NCI-H1048 (cell line): ENCODE measurements around the gene MAPK13.
A peak's percentile ranks its signal among the peaks of the same experiment; 100 is the strongest.
"Not testable (repeated sequence)": the region's sequence is repeated elsewhere in the genome, so short reads cannot be mapped to it uniquely, and the experiment has no call there.

Experiments
- DNase-seq: peaks from one replicate; lab custom pipeline; 2025; lab: John Stamatoyannopoulos, UW

MAPK13 gene

GRCh38 chr6:36114798-36115408 is 15.4 kb upstream of the MAPK13 start:
- DNase-seq: no peak

DNA sequence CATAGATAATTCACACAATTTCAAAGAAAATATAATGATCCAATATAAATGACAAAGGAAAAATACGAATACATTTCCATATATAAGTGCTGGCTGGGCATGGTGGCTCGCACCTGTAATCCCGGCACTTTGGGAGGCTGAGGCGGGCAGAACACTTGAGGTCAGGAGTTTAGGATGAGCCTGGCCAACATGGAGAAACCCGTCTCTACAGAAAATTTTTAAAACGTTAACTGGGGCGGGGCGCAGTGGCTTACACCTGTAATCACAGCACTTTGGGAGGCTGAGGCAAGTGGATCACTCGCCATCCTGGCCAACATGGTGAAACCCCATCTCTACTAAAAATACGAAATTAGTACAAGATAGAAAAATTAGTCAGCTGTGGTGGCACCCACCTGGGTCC is 14.9 kb upstream of the MAPK13 start:
- DNase-seq: no peak

DNA sequence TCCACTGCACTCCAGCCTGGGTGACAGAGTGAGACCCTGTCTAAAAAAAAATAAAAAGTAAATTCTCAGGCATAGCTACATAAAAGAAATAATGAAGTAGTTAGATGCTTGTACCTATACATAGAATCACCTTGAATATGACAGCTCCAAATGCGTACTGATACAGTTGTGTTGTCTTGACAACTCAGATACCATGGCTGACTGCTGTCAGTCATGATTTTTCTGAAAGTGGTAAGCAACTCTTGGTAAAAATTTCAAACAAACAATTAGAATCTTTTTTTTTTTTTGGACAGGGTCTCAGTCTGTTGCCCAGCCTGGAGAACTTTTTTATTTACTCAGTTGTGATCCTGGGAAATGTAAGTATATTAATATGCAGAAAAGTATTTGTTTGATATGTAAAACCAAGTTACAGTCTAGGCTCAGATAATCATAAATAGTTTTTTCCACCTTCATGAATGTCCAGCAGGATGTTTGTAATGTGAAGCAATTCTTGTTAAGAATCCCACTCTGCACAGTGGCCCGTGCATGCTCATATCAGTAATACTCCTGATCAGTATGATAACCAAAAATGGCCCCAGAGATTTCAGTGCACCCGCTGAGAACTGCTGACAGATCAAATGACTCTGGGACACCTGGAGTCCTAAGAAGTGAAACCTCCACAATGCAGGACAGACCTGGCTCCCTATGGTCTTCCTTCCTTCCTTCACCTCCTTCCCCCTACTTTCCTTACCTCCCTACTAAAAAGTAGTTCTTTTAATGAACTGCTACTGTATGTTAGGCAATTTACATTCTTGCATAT is 14.0 kb upstream of the MAPK13 start:
- no peak for DNase-seq

- DNase-seq: no peak
These were observed 13.4 kb upstream of the MAPK13 start for GRCh38 chr6:36116943-36117342.

DNA sequence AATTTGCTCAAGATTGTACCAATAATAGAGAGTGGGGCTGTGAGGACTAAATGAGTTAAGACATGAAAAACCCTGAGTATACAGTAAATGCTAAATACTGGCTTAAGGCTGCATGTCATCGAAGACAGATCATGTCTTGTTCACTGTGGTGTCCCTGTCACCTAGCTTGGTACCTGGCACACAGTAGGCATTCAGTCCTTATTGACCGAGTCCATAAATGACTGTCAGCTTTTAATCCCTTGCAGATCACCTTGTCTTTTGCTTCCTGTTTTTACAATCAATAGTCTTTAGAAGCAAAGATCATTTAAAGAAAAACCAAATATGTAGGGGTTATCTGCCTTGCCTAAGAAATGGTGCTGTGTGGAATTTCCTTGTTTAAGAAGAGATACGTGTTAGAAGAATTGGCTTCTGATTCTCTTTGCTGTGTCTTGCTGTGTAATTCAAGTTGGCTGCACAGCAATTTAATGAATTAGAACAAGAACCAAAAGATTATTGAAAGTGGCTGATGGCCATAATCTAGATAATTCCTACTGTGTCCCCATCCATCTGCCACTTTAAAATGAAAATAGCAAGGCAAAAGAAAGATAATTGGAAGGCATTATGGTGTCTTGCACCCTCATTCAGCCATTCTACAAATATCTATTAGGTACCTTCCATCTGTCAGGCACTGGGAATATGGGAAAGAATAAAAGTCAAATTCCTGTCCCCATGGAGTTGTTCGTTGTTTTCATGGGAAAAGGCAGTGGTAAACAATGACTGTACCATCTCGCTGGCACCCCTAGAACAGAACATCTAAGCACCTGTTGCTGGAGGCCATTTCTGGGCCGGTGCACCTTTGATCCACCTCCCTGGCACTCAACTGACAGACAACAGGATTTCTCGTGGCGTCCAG is 12.4 kb upstream of the MAPK13 start:
- no peak for DNase-seq

DNA sequence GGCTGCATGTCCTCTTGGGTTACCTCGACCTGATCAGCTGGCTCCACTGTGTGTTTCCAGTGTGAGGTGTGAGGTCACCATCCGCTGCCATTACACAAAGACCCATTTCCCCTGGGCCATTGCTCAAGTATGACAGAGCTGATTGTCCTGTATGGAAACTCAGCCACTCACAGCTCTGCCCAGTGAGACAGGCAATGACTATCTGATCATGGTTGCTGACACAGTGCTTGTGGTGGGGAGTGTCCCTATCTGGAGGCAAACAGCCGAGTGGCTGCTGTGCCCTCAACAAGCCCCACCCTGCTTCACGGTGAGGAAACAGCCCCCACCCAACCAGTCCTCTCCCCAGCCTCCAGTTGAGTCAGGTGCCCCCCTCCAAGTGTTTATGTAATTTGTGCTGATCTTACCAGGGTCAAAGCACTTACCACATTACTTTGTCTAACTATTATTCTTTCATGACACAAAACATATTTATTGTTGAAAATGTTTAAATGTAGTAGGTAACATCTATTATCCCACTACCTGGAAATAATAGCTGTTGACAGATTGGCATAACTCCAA is 11.7 kb upstream of the MAPK13 start:
- DNase-seq: no peak

GRCh38 chr6:36119209-36119608 is 11.1 kb upstream of the MAPK13 start:
- no peak for DNase-seq

- DNase-seq: no peak
These were observed 10.3 kb upstream of the MAPK13 start for GRCh38 chr6:36120018-36120417.

DNA sequence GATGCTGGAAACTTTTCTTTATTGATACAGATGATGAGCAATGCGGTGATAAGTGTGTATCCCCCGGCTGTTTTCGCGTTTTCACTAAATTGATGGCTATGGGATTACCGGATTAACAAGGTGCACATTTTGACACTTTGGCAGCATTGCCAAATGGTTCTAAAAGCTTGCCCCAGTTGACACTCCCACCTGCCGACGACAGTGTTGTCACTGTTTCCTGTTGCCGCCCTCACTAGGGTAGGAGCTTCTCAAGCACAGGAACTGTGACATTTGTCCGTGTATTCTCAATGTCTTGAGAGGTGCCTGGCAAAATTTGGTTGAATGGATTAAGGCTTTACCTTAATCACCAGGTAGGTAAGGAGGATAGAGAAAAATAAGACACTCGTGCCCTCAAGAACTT is 9.8 kb upstream of the MAPK13 start:
- DNase-seq: no peak

DNA sequence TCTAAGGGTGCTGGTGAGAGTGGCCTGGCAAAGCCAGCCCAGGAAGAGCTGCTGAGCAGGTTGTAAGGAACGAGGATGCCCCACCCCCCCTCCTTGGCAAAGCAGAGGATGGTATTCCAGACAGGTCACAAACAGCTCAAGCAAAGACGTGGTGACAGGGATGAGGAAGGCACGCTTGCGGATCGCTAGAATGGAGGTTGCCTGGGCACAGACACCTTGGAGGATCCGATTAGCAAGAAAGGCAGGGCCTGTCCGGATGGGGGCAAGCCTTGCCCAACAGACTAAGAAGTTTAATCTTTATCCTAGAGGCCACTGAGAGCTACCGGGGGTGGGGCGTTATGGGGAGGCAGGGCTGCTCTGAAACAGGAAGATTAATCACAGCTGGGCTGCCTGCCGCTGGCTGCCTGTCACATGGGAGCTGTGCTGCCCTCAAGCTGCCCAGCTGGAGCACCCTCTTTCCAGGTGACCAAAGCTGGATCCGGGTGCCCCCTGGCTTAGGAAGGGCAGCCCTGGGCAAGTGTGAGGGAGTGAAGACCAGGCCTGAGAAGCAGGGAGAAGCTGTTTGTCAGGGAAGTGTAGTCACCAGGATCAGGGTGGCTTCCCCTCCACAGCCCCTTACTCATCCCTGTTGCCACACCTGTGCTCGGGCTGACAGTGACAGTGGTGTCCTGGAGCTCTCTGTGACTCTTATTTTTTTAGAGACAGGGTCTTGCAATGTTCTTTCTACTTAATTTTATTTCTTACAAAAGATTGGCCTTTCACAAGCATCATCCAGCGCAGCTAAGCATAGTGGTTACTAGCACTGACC is 9.1 kb upstream of the MAPK13 start:
- DNase-seq: no peak

- DNase-seq: no peak
These were observed 8.4 kb upstream of the MAPK13 start for GRCh38 chr6:36121787-36122494.

- DNase-seq: no peak
These were observed 7.6 kb upstream of the MAPK13 start for GRCh38 chr6:36122495-36123269.

- DNase-seq: peak; percentile 44
These were observed 6.8 kb upstream of the MAPK13 start for GRCh38 chr6:36123270-36124139.

GRCh38 chr6:36124346-36124745 is 6.0 kb upstream of the MAPK13 start:
- DNase-seq: not testable (repeated sequence)

- DNase-seq: no peak
These were observed 5.4 kb upstream of the MAPK13 start for GRCh38 chr6:36124881-36125280.

- no peak for DNase-seq
These were observed 4.7 kb upstream of the MAPK13 start for GRCh38 chr6:36125575-36125974.

DNA sequence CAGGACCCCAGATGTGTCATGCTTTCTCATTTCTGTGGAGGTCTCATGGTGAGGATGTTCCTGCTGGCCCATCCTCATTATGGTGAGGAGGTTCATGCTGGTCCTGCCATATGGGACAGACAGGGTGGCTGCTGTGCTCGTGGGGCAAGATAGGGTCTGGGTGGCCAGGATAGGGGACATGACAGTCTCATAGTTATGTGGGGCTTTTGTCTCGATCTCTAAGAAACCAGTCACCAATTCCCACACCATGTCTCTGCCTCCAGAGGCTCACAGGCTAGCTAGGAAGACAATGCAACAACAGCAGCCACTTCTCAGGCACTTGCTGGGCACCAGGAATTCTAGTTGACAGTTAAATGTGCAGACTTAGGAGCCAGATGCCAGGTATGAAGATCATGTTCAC is 4.2 kb upstream of the MAPK13 start:
- no peak for DNase-seq

DNA sequence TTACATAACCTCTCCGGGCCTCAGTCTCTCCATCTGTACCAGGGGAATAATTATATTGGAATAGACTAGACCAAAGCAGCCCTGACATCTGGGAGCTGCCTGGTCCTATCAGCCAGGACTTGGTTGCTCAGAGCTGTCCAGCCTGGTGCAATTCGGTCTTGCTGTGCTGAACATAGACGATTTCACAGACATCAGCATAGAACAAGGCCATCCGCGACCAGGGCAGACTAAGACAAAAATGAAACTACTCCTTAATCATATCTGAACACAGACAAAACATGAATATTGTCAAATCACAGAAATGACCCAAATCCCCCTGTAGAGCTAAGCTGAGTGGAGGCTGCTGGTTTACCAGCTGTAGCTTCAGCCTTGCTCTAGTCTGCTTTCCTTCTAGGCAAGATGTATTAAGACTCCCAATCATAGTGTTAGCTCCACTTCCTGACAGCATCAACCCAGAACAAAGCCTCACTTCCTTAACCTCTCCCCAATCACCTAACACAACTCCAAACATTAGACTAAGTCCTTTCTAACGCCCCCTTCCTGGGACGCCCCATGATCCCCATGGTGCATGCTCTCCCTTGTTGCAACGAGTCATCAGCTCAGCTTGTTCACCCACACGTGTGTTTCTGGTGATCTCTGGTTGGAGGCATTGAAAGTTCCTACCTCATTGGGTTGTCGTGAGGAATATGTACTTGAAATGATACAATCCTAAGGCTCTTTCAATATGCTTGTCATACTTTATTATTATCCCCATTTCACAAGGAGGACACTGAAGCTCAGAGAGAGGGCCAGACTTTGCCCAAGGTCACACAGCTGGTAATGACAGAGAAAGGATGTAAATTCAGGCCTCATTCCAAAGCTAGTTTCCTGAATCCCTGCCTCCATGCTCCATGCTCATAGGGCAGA is 3.5 kb upstream of the MAPK13 start:
- no peak for DNase-seq
